ENCODE results near the gene SH3BGRL3.
"Not testable (repeated sequence)": the region's sequence is repeated elsewhere in the genome, so short reads cannot be mapped to it uniquely, and the experiment has no call there.

The SH3BGRL3 gene

GRCh38 chr1:26289158-26290059 is 9.5 kb downstream of the SH3BGRL3 start:
- in situ Hi-C loops (cut with MboI; ENCODE audit: low sequenced_read_pairs), result loop anchor here (5.0 kb wide), 1 partner anchor 33 kb away; no protein-coding TSS in a partner anchor

GRCh38 chr1:26290122-26290881 is 10.4 kb downstream of the SH3BGRL3 start:
- in situ Hi-C loops (cut with MboI; ENCODE audit: low sequenced_read_pairs), result no loop called here

DNA sequence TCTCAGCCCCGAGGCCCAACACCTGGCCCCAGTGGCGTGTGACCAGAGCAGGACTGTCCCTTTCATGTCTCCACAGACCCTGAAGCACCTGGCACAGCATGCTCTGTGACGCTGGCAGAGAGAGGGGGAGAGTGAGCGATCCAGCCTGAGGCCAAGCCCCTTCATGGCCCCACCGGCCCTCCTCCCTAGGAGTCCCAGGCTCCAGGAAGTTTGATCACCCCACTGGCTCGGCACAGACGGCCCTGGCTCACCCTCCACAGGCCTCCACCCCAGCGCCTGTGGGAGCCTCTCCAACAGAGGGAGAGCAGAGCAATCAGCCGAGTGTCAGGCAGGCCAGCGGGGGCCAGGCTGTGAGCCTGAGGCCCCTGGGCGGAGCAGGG is 11.0 kb downstream of the SH3BGRL3 start:
- in situ Hi-C loops (cut with MboI; ENCODE audit: low sequenced_read_pairs), result no loop called here

DNA sequence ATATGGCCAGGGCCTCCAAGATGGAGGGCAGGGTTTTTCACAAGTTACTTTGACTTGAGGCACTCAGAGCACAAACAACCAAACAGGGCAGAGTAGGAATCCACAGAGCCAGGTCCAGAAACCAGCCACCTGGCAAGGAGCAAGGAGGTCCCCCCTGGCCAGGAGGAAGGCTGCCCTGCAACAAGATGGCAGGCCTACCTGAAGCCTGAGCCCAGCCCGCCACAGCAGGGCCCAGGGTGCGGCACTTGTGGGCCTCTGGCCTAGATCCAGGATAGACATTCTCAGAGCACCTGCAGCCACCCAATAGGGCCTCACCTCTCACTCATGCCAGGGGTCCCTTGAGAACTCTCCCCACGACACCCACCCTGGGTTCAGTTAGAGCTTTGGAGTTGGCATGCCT is 11.5 kb downstream of the SH3BGRL3 start:
- in situ Hi-C loops (cut with MboI; ENCODE audit: low sequenced_read_pairs), result no loop called here

GRCh38 chr1:26291939-26292338 is 12.1 kb downstream of the SH3BGRL3 start:
- in situ Hi-C loops (cut with MboI; ENCODE audit: low sequenced_read_pairs), result no loop called here

DNA sequence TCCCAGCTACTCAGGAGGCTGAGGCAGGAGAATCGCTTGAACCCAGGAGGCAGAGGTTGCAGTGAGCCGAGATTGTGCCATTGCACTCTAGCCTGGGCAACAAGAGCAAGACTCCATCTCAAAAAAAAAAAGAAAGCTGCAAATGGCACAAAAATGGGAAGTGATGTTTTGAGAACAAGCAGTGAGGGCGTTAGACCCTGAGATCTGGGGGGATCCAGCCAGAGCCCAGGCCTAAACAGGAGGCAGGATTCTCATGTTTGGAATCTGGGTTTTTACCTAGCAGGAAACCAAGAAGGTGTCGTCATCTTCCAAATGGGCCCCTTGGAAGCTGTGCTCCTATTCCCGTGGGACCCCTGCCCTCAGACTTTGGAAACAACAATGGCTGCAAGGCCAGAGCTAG is 12.8 kb downstream of the SH3BGRL3 start:
- in situ Hi-C loops (cut with MboI; ENCODE audit: low sequenced_read_pairs), result not testable (repeated sequence)

- in situ Hi-C loops (cut with MboI; ENCODE audit: low sequenced_read_pairs), result no loop called here
Observed at GRCh38 chr1:26293911-26294463, 14.1 kb downstream of the SH3BGRL3 start.

GRCh38 chr1:26295194-26296138 is 15.6 kb downstream of the SH3BGRL3 start:
- in situ Hi-C loops (cut with MboI; ENCODE audit: low sequenced_read_pairs), result no loop called here

DNA sequence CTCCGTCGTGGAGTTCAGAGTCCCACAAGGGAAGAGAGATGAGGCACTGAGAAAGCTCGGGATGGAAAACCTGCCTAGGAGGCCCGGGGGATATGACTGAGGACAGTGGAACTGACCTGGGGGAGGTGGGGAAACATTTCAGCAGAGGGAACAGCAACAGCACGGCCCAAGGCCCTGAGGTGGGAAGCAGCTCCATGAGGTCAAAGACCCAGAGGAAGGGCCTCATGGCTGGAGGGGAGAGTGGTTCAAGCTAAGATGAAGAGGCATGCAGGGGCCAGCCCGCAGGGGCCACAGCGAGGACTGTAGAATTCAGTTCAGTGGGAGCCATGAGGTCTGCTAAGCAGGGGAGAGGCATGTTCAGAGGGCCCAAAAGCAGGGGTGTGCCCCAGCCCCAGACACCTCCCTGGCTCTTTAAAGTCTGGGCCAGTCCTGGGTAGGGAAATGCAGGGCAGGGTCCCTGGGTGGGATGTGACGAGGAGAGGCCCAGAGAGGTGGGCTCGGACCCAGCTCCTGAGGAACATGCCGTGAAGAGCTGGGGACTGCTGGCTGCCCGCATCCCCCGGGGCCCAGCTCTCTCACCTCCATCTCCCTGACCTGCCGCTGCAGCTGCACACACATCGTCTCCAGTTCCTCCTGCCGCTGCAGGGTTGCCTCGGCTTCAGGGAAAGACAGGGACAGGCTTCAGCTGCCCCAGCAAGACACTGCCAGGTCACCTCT is 16.6 kb downstream of the SH3BGRL3 start:
- in situ Hi-C loops (cut with MboI; ENCODE audit: low sequenced_read_pairs), result no loop called here

DNA sequence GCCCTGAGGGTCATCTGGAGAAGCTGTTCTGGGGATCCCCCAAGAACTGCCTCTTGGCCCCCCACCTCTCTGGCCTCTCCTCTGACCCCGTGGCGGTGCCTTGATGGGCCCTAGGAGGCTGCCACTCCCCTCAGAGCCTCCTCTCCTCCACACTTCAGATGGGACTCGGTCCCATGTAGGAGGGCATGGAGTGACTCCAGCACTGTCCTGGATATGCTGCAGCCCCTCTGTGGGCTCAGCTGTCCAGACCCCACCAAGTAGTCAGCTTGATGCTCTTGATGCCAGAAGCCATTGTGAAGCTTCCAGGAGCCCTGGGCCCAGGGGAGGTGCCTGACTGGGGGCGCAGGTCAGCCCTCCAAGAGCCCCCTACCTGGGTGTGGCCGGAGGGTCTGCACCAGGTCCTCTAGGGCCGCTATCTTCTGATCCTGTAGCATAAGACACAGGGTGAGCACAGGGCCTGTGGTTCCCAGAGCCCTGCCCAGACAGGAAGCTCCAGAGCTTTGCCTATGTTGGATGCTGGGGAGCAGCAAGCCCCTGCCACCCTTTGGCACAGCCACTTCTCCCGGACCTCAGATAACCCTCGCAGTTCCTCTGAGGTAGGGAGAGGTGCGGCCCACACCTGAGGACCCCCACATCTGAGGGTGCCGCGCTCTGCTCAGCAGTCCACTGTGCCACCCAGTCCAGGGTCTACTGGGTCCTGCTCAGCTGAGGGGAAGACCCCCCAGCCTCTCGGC is 17.3 kb downstream of the SH3BGRL3 start:
- in situ Hi-C loops (cut with MboI; ENCODE audit: low sequenced_read_pairs), result no loop called here

GRCh38 chr1:26297791-26298124 is 17.9 kb downstream of the SH3BGRL3 start:
- in situ Hi-C loops (cut with MboI; ENCODE audit: low sequenced_read_pairs), result no loop called here

DNA sequence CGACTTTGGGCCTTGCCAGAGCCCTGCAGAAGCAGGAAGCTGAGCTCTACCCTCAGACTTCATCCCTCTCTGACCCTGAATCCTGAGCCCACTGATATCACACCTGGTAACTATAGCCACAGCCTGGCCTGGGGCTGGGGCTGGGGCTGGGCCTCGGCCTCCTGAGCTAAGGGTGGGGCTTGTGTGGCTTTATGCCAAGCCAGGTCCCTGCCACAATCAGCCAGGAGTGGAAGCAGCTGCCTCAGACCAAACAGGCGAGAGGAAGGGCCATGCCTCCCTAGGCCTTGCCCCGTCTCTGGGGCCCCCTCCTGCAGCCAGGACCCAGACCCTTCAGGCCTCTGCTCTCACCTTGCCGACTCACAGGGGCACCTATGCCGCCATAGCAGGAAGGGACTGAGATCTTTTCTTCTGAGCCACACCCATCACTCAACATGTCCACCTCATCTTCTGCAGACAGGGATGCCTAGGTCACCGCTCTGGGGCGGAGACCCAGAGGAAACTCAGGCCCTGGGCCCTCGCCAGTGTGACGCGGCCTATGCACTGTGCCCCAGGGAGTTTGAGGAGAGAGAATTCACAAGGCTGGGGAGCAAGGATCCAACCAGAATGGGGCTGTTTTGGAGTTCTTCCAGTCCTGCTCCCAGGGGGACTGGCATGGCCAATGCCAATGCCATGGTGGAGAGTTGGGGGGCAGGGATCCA is 20.8 kb downstream of the SH3BGRL3 start:
- in situ Hi-C loops (cut with MboI; ENCODE audit: low sequenced_read_pairs), result no loop called here

- in situ Hi-C loops (cut with MboI; ENCODE audit: low sequenced_read_pairs), result no loop called here
Observed at GRCh38 chr1:26302733-26303405, 23.0 kb downstream of the SH3BGRL3 start.

DNA sequence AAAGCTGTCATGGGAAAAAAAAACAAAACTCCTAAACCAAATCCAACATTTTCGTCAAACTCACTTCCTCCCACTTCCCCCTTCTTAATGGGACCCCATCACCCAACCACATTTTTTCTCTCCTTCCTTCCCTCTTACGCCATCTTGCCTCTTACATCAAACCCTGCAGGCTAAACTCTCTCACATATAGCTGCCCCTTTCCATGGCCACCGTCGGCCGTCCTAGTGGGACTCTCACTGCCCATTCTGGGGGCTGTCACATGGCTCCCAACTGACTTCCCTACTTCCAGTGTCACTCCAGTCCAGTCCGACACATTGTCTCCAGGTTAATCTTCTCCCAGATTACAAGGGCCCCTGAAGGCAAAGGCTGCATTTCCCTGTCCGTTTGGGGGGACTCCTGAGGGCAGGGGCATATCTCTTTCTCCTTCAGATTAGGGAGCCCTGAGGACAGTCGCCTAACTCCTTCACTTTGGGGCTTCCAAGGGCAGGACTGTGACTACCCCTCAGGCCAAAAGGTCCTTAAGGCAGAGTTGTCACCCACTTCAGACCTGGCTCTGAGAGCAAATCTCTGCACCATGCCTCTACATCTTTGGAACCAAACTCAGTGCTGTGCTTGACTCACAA is 25.9 kb downstream of the SH3BGRL3 start:
- in situ Hi-C loops (cut with MboI; ENCODE audit: low sequenced_read_pairs), result no loop called here

GRCh38 chr1:26306290-26307229 is 26.7 kb downstream of the SH3BGRL3 start, which contains the start of gene UBXN11:
Gene UBXN11 (minus strand): TSS chr1:26306636. CDS start chr1:26302883, 3,753 bp downstream.
- in situ Hi-C loops (cut with MboI; ENCODE audit: low sequenced_read_pairs), result no loop called here

- in situ Hi-C loops (cut with MboI; ENCODE audit: low sequenced_read_pairs), result no loop called here
Observed at GRCh38 chr1:26307363-26307781, 27.5 kb downstream of the SH3BGRL3 start.

Measured in HL-60/S4 (cell line).